Stimulated activated CD4-positive, alpha-beta T cell treated with anti-CD3 and anti-CD28 coated beads, Interleukin-12 subunit alpha, Interleukin-12 subunit beta, amount 100 ng/mL, for 4 hours (primary cell): Measurements from ENCODE around the gene SLC25A33.
"Not testable (repeated sequence)": the region's sequence is repeated elsewhere in the genome, so short reads cannot be mapped to it uniquely, and the experiment has no call there.

Source experiments
- DNase-seq: peaks from one replicate; pipeline ENCODE4 v3.0.0-alpha.2; 2020

Gene SLC25A33, protein sequence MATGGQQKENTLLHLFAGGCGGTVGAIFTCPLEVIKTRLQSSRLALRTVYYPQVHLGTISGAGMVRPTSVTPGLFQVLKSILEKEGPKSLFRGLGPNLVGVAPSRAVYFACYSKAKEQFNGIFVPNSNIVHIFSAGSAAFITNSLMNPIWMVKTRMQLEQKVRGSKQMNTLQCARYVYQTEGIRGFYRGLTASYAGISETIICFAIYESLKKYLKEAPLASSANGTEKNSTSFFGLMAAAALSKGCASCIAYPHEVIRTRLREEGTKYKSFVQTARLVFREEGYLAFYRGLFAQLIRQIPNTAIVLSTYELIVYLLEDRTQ

DNA sequence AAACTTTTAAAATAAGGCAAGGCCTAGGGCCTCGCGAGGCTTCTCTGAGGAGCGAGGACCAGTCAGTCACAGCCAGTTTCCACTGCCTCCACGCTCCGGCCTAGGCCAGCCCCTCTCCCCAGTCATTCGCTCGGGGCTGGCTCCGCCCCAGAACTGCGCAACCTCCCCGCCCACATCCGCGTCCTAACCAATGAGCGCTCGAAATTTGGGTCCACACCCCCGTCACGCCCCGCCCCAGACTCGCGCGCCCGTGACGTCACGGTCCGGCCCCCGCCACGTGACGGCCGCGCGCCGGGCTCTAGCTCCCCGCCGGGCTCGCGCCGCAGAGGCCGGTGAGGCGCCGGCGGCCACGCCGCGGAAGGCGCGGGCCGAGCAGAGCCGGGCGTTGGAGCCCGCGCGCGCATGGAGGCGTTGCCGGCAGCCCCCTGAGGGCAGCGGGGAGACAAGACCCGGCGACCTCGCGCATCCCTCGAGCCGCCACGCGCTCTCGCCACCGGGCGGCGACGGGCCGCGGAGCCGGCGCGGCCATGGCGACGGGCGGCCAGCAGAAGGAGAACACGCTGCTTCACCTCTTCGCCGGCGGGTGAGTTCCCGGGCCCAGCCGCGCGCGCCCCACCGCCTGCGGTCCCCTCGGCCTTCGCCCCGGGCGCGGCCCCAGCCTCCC is at the start of gene SLC25A33:
SLC25A33 (plus strand) TSS at position 301 of the 664 bp plus-strand sequence; CDS start at position 528, 227 bp downstream.
- DNase-seq, result peak; percentile 98

DNA sequence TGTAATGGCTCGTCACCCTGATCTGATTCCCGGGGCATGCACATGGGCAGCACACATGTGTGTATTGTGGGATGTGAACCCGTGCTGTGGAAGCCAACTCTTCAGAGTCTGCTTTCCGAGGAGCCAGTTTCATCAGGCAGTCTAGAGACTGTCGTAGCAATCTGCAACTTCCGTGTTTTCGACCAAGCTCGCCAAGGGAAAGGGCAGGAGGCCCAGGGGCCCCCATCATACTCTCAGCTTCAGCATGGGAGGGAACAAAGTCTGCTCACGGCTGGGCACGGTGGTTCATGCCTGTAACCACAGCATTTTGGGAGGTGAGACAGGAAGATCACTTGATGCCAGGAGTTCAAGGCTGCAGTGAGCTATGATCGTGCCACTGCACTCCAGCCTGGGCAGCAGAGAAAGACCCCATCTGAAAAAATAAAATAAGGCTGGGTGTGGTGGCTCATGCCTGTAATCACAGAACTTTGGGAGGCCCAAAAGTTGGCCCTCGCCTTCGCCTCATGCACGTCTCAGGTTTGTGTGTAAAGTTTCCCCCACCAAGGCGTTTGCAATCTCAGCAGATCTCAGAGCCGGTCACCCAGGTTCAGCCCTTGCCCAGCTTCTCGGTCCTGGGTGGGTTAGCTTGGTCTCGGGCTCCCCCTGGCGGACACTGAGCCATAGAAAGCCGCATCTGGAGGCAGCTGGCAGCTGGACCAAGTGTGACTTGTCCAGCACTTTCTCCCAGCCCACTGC is 48.5 kb upstream of the SLC25A33 start:
- DNase-seq, result peak; percentile 88

DNA sequence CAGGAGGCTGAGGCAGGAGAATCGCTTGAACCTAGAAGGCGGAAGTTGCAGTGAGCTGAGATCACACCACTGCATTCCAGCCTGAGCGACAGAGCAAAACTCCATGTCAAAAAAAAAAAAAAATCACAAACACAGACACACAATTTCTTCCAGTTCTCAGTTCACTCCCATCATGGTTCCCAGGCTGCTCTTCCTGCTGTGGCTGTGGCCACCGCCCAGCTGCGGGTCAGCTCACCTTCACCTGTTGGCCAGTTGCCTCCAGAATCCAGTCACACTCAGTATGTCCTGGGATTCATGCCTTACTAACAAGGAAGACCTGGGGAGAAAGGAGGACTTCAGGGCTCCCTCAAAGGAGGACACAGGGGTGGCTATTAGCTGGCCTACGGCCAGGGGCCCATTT is 45.9 kb upstream of the SLC25A33 start:
- DNase-seq, result no peak

DNA sequence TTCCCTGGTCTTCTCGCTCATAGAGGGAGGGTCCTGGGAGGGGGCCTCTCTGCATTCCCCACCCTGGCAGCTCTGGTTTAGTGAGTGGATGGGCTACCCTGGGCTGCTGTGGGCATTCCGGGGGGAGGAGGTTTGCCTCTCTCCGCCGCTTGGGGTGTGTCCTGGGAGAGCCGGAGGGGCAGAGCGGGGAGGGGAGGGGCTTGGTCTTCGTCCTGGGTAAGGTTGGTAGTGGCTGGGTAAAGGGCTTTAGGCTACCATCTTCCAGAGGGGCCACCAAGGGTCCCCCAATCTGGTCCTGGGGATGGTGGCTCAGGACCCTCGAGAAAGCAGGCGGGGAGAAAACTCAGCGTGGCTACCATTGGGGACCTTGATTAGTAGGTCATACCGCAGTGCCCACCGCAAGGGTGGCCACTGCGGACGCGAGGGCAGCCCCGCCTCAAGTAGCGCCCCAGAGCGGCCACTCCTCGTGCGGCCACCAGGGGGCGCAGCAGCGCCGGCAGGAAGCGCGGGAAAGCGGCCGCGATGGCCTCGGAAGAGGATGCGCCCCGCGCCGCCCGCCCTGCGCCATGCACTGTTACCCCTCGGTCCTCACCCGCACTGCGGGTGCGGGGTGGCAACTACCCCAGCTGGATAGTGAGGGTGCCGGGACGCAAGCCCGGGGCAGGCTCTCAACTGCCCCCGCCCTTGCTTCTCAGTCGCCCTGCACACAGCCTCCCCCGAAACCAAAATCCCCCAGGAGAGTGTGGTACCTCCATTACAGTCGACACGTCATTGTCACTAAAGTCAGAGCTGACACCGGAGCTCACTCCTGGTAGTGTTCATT is 44.1 kb upstream of the SLC25A33 start:
- DNase-seq, result peak; percentile 64

DNA sequence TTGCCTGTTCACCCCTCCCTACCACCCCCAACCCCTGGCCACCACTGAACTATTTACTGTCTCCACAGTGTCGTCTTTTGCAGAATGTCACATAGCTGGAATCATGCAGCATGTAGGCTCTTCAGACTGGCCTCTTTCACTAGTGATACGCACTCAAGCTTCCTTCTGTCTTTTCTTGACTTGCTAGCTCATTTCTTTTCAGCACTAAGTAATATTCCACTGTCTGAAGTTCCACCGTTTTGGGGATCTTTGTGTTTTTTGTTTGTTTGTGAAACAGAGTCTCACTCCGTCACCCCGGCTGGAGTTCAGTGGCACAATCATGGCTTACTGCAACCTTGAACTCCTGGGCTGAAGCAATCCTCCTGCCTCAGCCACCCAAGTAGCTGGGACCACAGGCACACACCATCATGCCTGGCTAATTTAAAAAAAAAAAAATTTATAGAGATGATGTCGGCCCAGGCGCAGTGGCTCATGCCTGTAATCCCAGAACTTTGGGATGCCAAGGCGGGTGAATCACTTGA is 43.4 kb upstream of the SLC25A33 start:
- no peak for DNase-seq

DNA sequence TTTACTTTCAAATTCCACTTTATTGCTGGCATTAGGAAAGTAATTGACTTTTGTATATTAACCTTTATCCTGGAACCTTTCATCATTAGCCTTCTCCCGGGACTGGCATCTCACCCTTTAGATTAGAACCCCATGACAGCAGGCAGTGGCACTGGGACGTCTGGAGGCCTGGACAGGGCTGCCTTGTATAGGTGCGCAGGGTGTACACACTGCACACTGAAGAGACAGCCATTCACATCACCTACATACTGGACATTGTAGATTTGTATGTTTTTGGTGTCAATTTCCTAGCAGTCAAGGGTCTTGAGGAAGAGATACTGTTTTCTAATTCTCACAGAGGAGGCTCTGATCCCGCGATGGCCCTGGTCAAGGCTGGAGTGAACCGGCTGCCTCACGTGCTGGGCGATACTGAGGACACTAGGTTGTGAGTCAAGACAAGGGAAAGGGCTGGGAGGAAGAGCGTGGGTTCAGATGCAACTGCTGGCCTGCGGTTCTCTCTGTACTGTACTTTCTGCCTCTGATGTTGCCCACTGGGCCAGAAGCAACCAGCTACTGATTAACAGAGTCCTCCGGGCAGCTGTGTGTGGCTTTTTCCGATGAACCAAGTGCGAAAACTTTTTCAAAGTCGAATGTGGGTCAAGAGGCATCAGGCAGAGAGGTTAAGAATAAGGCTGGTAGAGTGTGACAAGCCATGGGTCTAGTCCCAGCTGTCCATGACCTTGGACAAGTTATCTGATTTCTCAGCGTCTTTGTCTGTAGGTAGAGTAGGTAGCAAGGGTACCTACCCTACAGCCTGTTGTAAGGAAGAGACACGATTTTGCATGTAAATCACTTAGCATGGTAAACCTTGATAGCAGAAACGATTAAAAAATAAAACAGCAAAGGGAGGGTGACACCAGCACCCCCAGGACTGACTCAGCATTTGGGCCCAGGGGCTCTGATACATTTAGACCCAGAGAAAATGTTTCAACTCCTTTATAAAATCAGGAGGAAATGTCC is 38.2 kb upstream of the SLC25A33 start:
- DNase-seq, result no peak

DNA sequence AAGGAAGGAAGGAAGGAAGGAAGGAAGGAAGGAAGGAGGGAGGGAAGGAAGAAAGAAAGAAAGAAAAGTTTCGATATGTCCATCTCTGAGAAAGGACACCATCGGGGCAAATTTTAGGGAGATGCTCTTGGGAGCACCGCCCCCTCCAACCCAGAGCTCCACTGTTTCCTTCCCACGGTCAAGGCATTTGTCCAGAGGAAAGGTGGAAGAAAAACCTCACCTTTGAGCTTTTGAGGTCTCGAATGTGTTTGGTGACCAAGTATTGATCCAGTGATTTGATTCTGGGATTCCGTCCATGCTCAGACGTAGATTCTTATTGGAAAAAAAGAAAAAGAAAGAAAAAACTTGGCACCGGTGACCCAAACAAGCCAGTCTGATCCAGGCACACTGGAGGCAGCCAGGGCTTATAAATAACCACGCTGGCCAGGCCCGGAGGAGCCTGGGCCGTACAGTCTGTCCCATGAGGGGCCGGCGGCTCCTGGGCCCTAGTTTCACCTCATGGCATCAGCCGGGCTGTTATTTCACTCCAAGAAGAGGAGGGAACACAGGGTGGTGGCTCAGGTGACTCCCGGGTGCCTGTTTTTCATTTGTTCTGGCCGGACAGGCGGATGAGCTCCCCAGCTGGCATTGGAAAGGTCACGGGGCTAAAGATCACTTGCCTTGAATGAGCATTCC is 36.1 kb upstream of the SLC25A33 start:
- DNase-seq, result no peak

DNA sequence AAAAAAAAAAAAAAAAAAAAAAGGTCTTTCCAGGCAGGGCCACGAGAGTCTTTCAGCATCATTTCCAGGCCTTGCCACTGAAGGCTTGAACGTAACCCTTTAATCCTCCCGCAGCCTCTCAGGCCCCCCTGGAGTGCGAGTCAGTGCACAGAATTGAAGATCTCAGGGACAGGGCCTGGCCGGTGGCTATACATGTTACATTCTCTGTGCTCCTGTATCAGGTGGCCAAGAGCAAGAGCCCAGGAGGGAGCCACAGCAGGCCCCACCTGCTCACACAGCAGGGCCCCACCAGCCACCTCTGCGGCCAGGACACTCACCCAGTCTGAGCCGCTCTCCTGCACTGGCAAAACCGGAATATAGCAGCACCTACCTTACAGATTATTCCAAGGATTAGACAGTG is 34.1 kb upstream of the SLC25A33 start:
- DNase-seq, result no peak

DNA sequence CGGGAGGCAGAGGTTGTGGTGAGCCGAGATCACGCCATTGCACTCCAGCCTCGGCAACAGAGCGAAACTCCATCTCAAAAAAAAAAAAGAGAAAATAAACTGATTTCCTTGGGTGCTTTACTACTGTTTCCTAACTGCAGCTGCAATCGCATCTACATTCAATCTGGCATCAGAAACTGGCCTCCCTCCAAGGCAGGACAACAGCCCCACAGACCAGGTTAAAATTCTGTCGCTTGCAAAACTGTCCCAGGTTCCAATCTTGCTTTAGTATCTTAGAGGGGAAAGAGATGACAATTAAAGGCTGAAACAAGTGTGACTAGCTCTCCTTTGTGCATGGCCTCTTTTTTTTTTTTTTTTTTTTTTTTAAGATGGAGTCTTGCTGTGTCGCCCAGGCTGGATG is 32.4 kb upstream of the SLC25A33 start:
- DNase-seq, result no peak

DNA sequence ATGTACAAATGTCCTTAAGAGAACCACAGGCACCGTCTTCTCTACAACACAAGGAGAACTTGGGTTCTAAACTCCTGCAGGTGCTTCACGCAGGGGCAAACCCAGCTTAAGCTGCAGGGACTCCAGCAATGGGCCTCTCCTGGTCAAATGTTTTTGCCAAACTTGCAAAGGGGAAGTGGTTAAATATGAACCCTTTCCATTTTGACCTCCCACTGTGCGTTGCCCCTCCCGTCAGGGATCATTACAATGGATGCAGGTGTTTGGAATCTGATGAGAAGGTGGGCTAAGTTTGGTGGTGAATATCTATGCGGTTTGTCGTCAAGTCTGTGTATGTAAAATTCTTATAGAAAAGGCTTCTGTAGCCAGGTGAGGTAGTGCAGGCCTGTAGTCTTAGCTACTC is 29.1 kb upstream of the SLC25A33 start:
- no peak for DNase-seq

DNA sequence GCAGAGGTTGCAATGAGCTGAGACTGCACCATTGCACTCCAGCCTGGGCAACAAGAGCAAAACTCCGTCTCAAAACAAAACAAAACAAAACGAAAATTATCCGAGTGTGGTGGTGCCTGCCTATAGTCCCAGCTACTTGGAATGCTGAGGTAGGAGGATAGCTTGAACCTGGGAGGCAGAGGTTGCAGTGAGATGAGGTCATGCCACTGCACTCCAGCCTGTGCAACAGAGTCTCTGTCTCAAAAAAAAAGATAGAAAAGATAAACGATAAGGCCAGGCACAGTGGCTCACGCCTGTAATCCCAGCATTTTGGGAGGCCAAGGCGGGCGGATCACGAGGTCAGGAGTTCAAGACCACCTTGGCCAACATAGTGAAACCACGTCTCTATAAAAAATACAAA is 23.7 kb upstream of the SLC25A33 start:
- not testable (repeated sequence) for DNase-seq

DNA sequence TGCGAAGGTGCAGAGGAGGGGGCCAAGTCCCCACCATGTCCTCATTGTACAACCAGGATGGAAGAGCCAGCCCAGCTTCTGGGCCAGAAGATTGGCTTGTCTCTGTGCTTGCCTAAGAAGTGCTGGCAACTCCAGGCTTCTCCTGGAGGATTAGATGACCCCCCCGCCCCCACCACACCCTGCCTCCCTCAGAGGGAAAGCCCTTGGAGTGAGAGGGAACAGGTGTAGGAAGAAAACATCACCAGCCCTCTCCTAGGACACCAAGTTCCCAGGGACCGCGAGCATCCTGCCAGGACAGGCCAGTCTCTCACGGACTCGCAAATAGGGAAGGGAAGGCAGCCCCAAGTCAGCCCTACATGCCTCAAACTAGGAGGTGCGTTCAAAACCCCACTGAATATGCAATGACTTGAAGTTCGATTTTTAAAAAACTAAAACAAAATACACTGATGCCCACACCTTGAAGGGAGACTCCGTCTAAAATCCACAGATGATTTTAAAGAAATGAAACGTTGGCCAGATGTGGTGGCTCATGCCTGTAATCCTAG is 20.7 kb upstream of the SLC25A33 start:
- no peak for DNase-seq

DNA sequence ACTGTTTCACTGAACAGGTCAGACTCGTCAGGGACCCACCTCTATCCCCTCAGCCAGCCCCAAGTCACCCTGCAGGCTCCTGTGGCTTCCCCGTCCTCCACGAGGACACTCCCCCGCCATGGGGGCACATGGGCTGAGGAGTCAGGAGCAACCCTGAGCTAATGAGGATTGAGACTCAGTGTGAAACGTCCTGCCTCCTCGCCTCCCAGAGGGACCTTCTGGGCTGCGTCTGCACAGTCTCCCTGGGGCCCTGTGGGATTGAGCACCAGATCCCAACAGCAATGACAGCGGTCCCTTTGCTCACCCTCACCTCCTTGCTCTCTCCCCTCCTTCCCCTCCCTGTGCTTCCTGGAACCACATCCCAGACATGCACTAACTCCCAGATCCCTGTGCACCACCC is 18.9 kb upstream of the SLC25A33 start:
- no peak for DNase-seq

DNA sequence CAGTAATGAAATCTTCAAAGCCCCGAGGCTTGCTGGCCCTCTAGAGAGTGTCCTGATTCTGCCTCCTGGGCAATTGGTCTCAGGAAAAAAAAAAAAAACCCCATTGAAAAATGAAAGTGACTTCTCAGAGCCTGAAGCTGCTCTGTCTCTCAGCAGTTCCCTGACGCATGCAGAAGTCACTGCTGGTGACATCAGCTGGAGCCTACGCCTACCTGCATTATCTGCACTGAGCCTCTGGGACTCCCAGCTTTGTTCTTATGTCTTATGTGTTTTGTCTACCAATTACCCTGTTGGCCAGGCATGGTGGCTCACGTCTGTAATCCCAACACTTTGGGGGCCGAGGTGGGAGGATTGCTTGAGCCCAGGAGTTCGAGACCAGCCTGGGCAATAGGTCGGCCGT is 10.1 kb upstream of the SLC25A33 start:
- DNase-seq, result no peak

DNA sequence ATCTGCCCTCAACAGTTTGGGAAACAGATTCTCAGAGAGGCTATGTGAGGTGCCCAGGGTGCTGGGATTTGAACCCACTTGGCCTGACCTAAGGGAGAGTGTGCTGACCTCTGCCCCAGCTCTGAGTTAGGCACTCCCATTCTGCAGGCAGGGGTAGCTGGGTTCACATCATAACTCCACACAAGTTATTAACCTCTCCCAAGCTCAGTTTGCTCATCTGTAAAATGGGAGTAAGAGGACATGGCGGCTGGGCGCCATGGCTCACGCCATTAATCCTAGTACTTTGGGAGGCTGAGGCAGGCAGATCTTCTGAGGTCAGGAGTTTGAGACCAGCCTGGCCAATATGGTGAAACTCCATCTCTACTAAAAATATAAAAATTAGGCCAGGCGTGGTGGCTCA is 8.9 kb upstream of the SLC25A33 start:
- DNase-seq, result no peak

DNA sequence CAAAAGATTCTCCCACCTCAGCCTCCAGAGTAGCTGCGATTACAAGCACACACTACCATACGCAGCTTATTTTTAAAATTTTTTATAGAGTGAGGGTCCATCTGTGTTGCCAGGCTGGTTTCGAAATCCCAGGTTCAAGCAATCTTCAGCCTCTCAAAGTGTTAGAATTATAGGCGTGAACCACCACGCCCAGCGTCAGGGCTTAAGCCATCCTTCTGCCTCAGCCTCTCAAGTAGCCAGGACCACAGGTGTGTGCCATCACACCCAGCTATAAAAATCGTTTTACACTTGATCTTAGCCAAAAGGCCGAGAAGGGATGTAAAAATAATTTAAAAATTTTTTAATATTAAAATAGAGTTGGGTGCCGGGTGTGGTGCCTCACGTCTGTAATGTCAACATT is 4.3 kb upstream of the SLC25A33 start:
- no peak for DNase-seq

DNA sequence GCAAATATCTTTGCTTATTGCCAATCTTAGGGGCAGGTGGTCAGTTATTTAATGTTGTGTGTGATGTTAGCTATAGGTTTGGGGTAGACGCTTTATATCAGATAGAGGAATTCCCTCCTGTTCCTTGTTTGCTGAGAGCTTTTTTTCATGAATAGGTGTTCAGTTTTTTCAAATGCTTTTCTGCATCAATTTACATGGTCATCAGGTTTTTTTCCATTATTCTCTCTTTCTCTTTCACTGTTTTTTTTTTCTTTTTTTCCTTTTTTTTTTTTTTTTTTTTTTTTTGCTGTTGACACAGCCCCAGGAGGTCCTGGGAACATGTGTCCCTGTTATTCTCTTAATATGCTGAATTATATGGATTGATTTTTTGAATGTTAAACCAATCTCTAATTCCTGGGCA is 3.0 kb upstream of the SLC25A33 start:
- no peak for DNase-seq

DNA sequence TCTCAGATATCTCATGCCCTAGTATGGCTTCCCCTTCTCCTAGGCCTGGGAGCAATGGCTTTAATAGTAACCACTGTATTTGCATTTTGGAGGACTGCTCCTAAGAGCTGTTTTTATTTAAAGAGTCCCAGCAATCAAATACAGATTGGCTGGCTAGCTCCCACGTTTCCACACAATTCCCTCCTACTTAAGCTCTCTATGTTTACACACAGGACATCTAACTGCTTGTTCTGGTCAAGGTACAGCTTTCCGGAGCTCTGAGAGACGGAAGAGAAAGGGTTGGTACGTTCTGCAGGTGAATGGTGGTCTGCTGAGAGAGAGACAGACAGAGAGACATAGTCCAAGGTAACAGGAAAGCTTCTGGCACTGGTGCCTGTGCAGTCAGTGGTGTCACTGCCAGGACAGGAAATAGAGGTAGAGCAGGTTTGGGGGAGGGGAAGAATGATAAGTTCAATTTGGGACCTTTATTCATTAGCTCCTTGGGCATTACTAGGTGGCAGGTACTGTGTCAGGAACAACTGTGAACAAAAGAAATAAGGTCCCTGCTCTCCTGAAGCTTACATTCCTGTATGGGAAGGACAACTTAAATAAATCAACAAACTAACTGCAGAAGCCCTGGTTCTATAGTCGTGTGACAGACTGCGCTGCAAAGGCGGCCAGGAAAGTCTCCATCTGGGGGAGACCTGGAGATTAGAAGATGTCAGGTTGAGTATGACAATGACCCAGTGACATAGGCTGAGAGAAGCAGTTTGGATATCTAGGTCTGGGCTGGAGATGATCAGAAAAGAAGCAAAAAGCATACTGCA is 1.2 kb upstream of the SLC25A33 start:
- no peak for DNase-seq

DNA sequence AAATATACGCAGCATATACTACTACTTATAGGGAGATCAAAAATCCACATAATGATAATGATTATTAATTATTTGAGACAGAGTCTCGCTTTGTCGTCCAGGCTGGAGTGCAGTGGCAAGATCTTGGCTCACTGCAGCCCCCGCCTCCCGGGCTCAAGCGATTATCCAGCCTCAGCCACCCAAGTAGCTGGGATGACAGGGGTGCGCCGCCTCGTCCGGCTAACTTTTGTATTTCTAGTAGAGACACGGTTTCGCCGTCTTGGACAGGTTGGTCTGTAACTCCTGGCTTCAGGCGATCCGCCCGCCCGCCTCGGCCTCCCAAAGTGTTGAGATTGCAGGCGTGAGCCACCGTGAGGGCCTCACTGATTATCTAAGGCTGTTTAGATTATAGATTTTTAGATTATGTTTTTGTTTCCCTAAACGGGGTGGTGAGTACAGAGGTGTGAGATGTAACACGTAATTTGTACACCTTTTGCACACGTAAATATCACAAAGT is 548 bp upstream of the SLC25A33 start:
- DNase-seq, result no peak
